ENCODE results near the gene TET2.

Gene TET2

DNA sequence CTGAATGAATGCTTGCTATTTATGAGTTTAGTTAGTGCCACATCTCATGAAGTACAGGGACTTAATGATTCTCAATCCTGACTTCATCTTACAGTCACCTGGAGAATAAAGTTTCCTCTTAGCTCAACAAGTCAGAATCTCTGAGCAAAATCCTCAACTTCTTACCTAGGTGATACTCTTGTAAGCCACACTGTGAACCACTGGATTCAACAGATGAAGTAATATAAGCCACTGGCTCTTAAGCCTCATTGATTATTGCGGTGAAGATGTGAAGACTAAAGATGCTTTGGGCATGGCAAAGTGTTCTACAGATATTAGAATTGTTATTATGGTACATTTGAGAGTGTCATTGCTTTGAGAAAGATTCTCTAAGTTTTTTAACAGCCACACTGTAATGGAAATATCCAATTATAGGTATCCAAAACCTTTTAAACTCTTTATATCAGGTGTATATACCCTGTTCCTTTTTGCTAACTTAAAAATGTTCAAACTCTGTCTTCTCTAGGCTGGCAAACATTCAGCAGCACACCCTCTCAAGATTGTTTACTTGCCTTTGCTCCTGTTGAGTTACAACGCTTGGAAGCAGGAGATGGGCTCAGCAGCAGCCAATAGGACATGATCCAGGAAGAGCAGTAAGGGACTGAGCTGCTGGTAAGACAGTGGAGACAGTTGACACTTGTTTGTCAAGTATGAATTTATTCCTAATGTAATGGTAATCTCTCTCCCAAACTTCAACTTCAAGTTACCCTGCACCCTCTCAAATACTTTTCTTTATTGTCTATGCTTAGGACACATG, 43.4 kb downstream of the TET2 start:
- Histone ChIP-seq H4K8ac (ENCODE audit: low read length) (no peak overlapping the region), H4K91ac (ENCODE audit: low read length) (no peak overlapping the region), H2BK12ac (ENCODE audit: low read length in 2 of 2) (no peak overlapping the region), H3K9ac (ENCODE audit: low read length) (no peak overlapping the region), H3K23ac (ENCODE audit: low read length in 2 of 2) (no peak overlapping the region), H2AK5ac (ENCODE audit: low read length, severe bottlenecking) (no peak overlapping the region), H3K27ac (ENCODE audit: low read length, poor library complexity, severe bottlenecking) (no peak overlapping the region), H3K4me2 (ENCODE audit: low read length, poor library complexity, severe bottlenecking) (no peak overlapping the region), H2AFZ (ENCODE audit: low read depth, low read length) (no peak overlapping the region), H3K4me1 (ENCODE audit: control insufficient read depth, insufficient read depth, low read depth, low read length) (peaks cover 3% of the 10 kb centered on the region), H3K14ac (ENCODE audit: low read length in 2 of 2) (no peak overlapping the region), H3K4ac (ENCODE audit: low read depth in 1 of 2, low read length in 2 of 2) (no peak overlapping the region), H2BK5ac (ENCODE audit: low read depth, low read length, poor library complexity, severe bottlenecking) (no peak overlapping the region), H3K27me3 (ENCODE audit: control insufficient read depth in 1 of 2, insufficient read depth in 1 of 2, low read length in 2 of 2) (no peaks in the 10 kb centered on the region), H3K9me3 (ENCODE audit: control insufficient read depth, low read length) (no peaks in the 10 kb centered on the region), H2BK15ac (ENCODE audit: low read depth, poor library complexity, severe bottlenecking) (no peak overlapping the region), H3K4me3 (ENCODE audit: insufficient read depth in 1 of 2, low read depth in 1 of 2, low read length in 2 of 2) (no peak overlapping the region), H3K18ac (ENCODE audit: low read depth in 1 of 2, low read length in 2 of 2) (no peak overlapping the region), H3K36me3 (ENCODE audit: control insufficient read depth in 1 of 2, insufficient read depth in 2 of 2, low read depth in 1 of 2, low read length in 2 of 2) (peaks cover 0 to 2% of the 10 kb centered on the region in 2 experiments), H2BK120ac (ENCODE audit: low read depth, low read length) (no peak overlapping the region), H3K79me1 (replicated peaks; ENCODE audit: low read length, poor library complexity, severe bottlenecking) (peaks cover 18% of the 10 kb centered on the region)
- 75% methylated on average over 2 of the region's 2 CpGs for WGBS
- DNase-seq = no peak

DNA sequence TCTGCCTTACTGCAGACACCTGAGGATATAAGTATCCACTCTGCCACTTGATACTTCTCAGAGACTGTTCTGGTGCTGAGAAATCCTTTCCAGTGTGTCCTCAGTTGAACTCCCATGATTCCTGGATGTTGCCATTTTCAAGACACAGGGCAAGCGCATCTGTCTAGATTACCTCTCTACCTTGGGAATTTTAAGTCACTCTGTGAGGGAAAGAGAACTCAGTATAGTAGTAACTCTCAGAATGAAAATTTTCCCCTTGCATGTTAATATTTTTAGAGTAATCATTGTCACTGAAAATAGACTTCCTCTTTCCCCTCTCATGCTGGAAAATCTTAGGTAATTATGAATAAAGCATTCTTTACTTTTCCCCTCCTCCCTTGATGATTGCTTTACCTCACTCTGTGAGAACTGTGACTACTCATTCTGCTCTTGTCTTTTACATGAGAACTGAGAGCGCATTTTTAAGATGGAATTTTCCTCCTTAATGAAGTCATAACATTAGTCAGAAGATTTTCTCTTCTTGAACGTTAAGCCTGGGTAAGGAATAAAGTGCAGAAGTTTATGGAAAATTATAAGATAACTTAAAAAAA, 45.0 kb downstream of the TET2 start:
- DNase-seq = peak; percentile 28
- Histone ChIP-seq H2BK15ac (ENCODE audit: low read depth, poor library complexity, severe bottlenecking) (no peak overlapping the region), H4K91ac (ENCODE audit: low read length) (no peak overlapping the region), H3K9ac (ENCODE audit: low read length) (no peak overlapping the region), H2BK12ac (ENCODE audit: low read length in 2 of 2) (no peak overlapping the region), H3K27me3 (ENCODE audit: control insufficient read depth in 1 of 2, insufficient read depth in 1 of 2, low read length in 2 of 2) (no peaks in the 10 kb centered on the region), H3K14ac (ENCODE audit: low read length in 2 of 2) (no peak overlapping the region), H3K4me3 (ENCODE audit: insufficient read depth in 1 of 2, low read depth in 1 of 2, low read length in 2 of 2) (no peak overlapping the region), H2AK5ac (ENCODE audit: low read length, severe bottlenecking) (no peak overlapping the region), H3K36me3 (ENCODE audit: control insufficient read depth in 1 of 2, insufficient read depth in 2 of 2, low read depth in 1 of 2, low read length in 2 of 2) (peaks cover 0 to 2% of the 10 kb centered on the region in 2 experiments), H3K79me1 (replicated peaks; ENCODE audit: low read length, poor library complexity, severe bottlenecking) (peaks cover 14% of the 10 kb centered on the region), H4K8ac (ENCODE audit: low read length) (no peak overlapping the region), H2BK120ac (ENCODE audit: low read depth, low read length) (no peak overlapping the region), H2BK5ac (ENCODE audit: low read depth, low read length, poor library complexity, severe bottlenecking) (no peak overlapping the region), H2AFZ (ENCODE audit: low read depth, low read length) (no peak overlapping the region), H3K4ac (ENCODE audit: low read depth in 1 of 2, low read length in 2 of 2) (no peak overlapping the region), H3K23ac (ENCODE audit: low read length in 2 of 2) (no peak overlapping the region), H3K4me2 (ENCODE audit: low read length, poor library complexity, severe bottlenecking) (no peak overlapping the region), H3K4me1 (ENCODE audit: control insufficient read depth, insufficient read depth, low read depth, low read length) (peaks cover 2% of the 10 kb centered on the region), H3K27ac (ENCODE audit: low read length, poor library complexity, severe bottlenecking) (peak overlapping the region; percentile 53), H3K18ac (ENCODE audit: low read depth in 1 of 2, low read length in 2 of 2) (no peak overlapping the region), H3K9me3 (ENCODE audit: control insufficient read depth, low read length) (no peaks in the 10 kb centered on the region)
- WGBS = no CpG with 5 or more reads among the region's 3 CpGs

DNA sequence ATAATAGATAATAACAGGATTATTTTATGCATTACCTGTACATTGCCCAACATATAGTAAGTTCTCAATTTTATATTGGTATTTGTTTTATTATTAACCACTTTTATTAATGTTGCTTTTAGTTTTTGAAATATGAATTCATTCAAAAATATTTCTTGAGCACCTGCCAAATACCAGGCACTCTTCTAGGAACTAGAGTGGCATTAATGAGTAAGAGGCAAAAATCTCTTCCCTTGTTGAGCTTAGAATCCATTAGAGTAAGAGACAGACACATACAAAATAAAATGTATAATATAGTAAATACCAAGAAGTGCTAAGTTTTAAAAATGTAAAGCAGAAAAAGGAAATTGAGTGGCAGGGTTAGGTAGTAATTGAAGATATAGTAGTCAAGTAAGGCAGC, 45.8 kb downstream of the TET2 start:
- no peak overlapping the region for H3K4me2 ChIP-seq (ENCODE audit: low read length, poor library complexity, severe bottlenecking)
- H2AK5ac ChIP-seq (ENCODE audit: low read length, severe bottlenecking) = no peak overlapping the region
- H3K23ac ChIP-seq (ENCODE audit: low read length in 2 of 2) = no peak overlapping the region
- H2BK15ac ChIP-seq (ENCODE audit: low read depth, poor library complexity, severe bottlenecking) = no peak overlapping the region
- no peaks in the 10 kb centered on the region for H3K9me3 ChIP-seq (ENCODE audit: control insufficient read depth, low read length)
- H3K4me1 ChIP-seq (ENCODE audit: control insufficient read depth, insufficient read depth, low read depth, low read length) = peaks cover 2% of the 10 kb centered on the region
- H2BK12ac ChIP-seq (ENCODE audit: low read length in 2 of 2) = no peak overlapping the region
- no peak overlapping the region for H3K4ac ChIP-seq (ENCODE audit: low read depth in 1 of 2, low read length in 2 of 2)
- H2AFZ ChIP-seq (ENCODE audit: low read depth, low read length) = no peak overlapping the region
- H3K36me3 ChIP-seq (ENCODE audit: control insufficient read depth in 1 of 2, insufficient read depth in 2 of 2, low read depth in 1 of 2, low read length in 2 of 2) = peaks cover 0 to 2% of the 10 kb centered on the region in 2 experiments
- no peak for DNase-seq
- no peak overlapping the region for H3K9ac ChIP-seq (ENCODE audit: low read length)
- no peaks in the 10 kb centered on the region for H3K27me3 ChIP-seq (ENCODE audit: control insufficient read depth in 1 of 2, insufficient read depth in 1 of 2, low read length in 2 of 2)
- H3K27ac ChIP-seq (ENCODE audit: low read length, poor library complexity, severe bottlenecking) = no peak overlapping the region
- H3K79me1 ChIP-seq (replicated peaks; ENCODE audit: low read length, poor library complexity, severe bottlenecking) = peaks cover 12% of the 10 kb centered on the region
- H3K4me3 ChIP-seq (ENCODE audit: insufficient read depth in 1 of 2, low read depth in 1 of 2, low read length in 2 of 2) = no peak overlapping the region
- no peak overlapping the region for H4K8ac ChIP-seq (ENCODE audit: low read length)
- H3K14ac ChIP-seq (ENCODE audit: low read length in 2 of 2) = no peak overlapping the region
- H2BK120ac ChIP-seq (ENCODE audit: low read depth, low read length) = no peak overlapping the region
- no peak overlapping the region for H2BK5ac ChIP-seq (ENCODE audit: low read depth, low read length, poor library complexity, severe bottlenecking)
- H3K18ac ChIP-seq (ENCODE audit: low read depth in 1 of 2, low read length in 2 of 2) = no peak overlapping the region
- H4K91ac ChIP-seq (ENCODE audit: low read length) = no peak overlapping the region

DNA sequence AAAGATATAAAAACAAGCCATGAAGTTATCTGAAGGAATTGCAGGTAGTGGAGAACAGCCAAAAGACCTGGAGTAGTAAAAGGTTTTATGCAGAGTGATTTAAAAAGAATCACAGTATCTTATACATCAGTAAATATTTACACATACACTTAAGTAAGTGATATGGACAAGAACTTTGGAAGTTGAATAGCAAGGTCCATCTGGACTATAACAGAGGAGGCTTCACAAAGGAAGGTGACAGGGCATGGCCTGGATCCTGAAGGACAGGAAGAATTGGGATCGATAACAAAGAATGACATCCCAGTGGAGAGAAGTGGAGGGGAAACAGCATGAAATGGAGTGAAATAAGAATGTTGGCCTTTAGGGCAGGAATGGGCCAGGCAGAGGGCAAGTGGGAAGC, 46.2 kb downstream of the TET2 start:
- H3K4me3 ChIP-seq (ENCODE audit: insufficient read depth in 1 of 2, low read depth in 1 of 2, low read length in 2 of 2) = no peak overlapping the region
- H3K27ac ChIP-seq (ENCODE audit: low read length, poor library complexity, severe bottlenecking) = no peak overlapping the region
- H3K14ac ChIP-seq (ENCODE audit: low read length in 2 of 2) = no peak overlapping the region
- H3K9ac ChIP-seq (ENCODE audit: low read length) = no peak overlapping the region
- H2BK12ac ChIP-seq (ENCODE audit: low read length in 2 of 2) = no peak overlapping the region
- H2BK120ac ChIP-seq (ENCODE audit: low read depth, low read length) = no peak overlapping the region
- no peak overlapping the region for H2BK15ac ChIP-seq (ENCODE audit: low read depth, poor library complexity, severe bottlenecking)
- H2BK5ac ChIP-seq (ENCODE audit: low read depth, low read length, poor library complexity, severe bottlenecking) = no peak overlapping the region
- no peak for DNase-seq
- peaks cover 2% of the 10 kb centered on the region for H3K4me1 ChIP-seq (ENCODE audit: control insufficient read depth, insufficient read depth, low read depth, low read length)
- H3K36me3 ChIP-seq (ENCODE audit: control insufficient read depth in 1 of 2, insufficient read depth in 2 of 2, low read depth in 1 of 2, low read length in 2 of 2) = peaks cover 0 to 2% of the 10 kb centered on the region in 2 experiments
- H3K79me1 ChIP-seq (replicated peaks; ENCODE audit: low read length, poor library complexity, severe bottlenecking) = peaks cover 12% of the 10 kb centered on the region
- no peak overlapping the region for H3K23ac ChIP-seq (ENCODE audit: low read length in 2 of 2)
- H3K9me3 ChIP-seq (ENCODE audit: control insufficient read depth, low read length) = no peaks in the 10 kb centered on the region
- H4K91ac ChIP-seq (ENCODE audit: low read length) = no peak overlapping the region
- no peak overlapping the region for H2AK5ac ChIP-seq (ENCODE audit: low read length, severe bottlenecking)
- no peak overlapping the region for H4K8ac ChIP-seq (ENCODE audit: low read length)
- no peak overlapping the region for H2AFZ ChIP-seq (ENCODE audit: low read depth, low read length)
- no peaks in the 10 kb centered on the region for H3K27me3 ChIP-seq (ENCODE audit: control insufficient read depth in 1 of 2, insufficient read depth in 1 of 2, low read length in 2 of 2)
- no peak overlapping the region for H3K4me2 ChIP-seq (ENCODE audit: low read length, poor library complexity, severe bottlenecking)
- 89% methylated on average over 1 of the region's 1 CpG for WGBS
- no peak overlapping the region for H3K4ac ChIP-seq (ENCODE audit: low read depth in 1 of 2, low read length in 2 of 2)
- H3K18ac ChIP-seq (ENCODE audit: low read depth in 1 of 2, low read length in 2 of 2) = no peak overlapping the region
